Caco-2 (cell line): ENCODE measurements around the gene IDE. TPM values are rescaled to one million over a fixed set of nuclear protein-coding genes. Genes with fewer than 3 reads are reported as not detected.
A peak's percentile ranks its signal among the peaks of the same experiment; 100 is the strongest.

Experiments used
- BruUV-seq: library from RNA; stranded (reverse); fragments of 400-500 nt; replicated peaks from 2 replicates; lab custom pipeline; 2021; lab: Mats Ljungman, UMichigan
- CTCF ChIA-PET: fragments of 300-600 bp; sonication (Branson Sonifier 250); formaldehyde crosslinking; loops from one replicate; lab custom pipeline; 2022; ENCODE audit warnings: antibody characterized with exemption; lab: Charles Lee
- POLR2A ChIA-PET: fragments of 300-600 bp; sonication (Branson Sonifier 250); formaldehyde crosslinking; loops from one replicate; lab custom pipeline; 2022; ENCODE audit warnings: antibody characterized with exemption; lab: Charles Lee
- DNase-seq, 2 experiments: peaks; one replicate each; pipeline versions ENCODE4 v3.0.0 to v3.0.0-alpha.2; 2020 to 2022
- H3K27me3 ChIP-seq: replicated peaks from 2 replicates; pipeline ENCODE4 v1.6.0; 2011; ENCODE audit warnings: low read length; ENCODE audit not compliant: control insufficient read depth, insufficient read depth
- H3K36me3 ChIP-seq: 2 replicates; pipeline ENCODE4 v1.5.1; 2011; ENCODE audit warnings: low read length; ENCODE audit not compliant: control insufficient read depth, insufficient read depth
- H3K4me1 ChIP-seq: fragments of 250-450 bp; sonication (Bioruptor Pico); 2 replicates; pipeline ENCODE4 v1.5.1; 2020; ENCODE audit warnings: mild to moderate bottlenecking
- H3K4me3 ChIP-seq: 2 replicates; pipeline ENCODE4 v1.5.1; 2011; ENCODE audit warnings: low read depth, mild to moderate bottlenecking, control low read depth, low read length
- H3K9me3 ChIP-seq: fragments of 250-450 bp; sonication (Bioruptor Pico); 2 replicates; pipeline ENCODE4 v1.5.1; 2020; ENCODE audit warnings: mild to moderate bottlenecking, moderate library complexity
- H3K27ac Mint-ChIP-seq: one replicate; pipeline ENCODE4 v1.8.0; 2022; ENCODE audit warnings: mixed read lengths; ENCODE audit not compliant: unreplicated experiment
- H3K27me3 Mint-ChIP-seq: one replicate; pipeline ENCODE4 v1.8.0; 2022; ENCODE audit warnings: mixed read lengths; ENCODE audit not compliant: insufficient read depth, unreplicated experiment
- H3K36me3 Mint-ChIP-seq: one replicate; pipeline ENCODE4 v1.8.0; 2022; ENCODE audit warnings: mild to moderate bottlenecking, mixed read lengths; ENCODE audit not compliant: insufficient read depth, unreplicated experiment
- H3K4me1 Mint-ChIP-seq: one replicate; pipeline ENCODE4 v1.8.0; 2022; ENCODE audit warnings: low read depth, mixed read lengths; ENCODE audit not compliant: unreplicated experiment
- H3K4me3 Mint-ChIP-seq: one replicate; pipeline ENCODE4 v1.8.0; 2022; ENCODE audit warnings: mild to moderate bottlenecking, moderate library complexity, mixed read lengths; ENCODE audit not compliant: unreplicated experiment
- H3K9me3 Mint-ChIP-seq: one replicate; pipeline ENCODE4 v1.8.0; 2022; ENCODE audit warnings: mixed read lengths; ENCODE audit not compliant: unreplicated experiment
- intact Hi-C: fragments of 100-400 bp; cut with micrococcal nuclease; formaldehyde crosslinking; loops from one replicate; pipeline ENCODE4 v1.10.0; 2022; ENCODE audit not compliant: unreplicated experiment
- total RNA-seq: library from RNA; stranded (reverse); gene quantifications from 2 replicates; pipeline ENCODE4 v1.2.3, GENCODE V29; 2022
- TF ChIP-seq, protein P1 (sequence below), 2 experiments: fragments of 200-600 bp in 1 of 2; IDR thresholded peaks; 1 replicate in 1 of 2; 2 replicates in 1 of 2; pipeline versions ENCODE4 v1.5.1 to v1.8.0; 2011 to 2022; ENCODE audit warnings: antibody characterized with exemption in 1 of 2, control low read depth in 1 of 2, inconsistent platforms in 1 of 2, low read depth in 1 of 2, low read length in 1 of 2, mild to moderate bottlenecking in 1 of 2, moderate library complexity in 1 of 2; ENCODE audit not compliant: insufficient read depth in 1 of 2, severe bottlenecking in 1 of 2, unreplicated experiment in 1 of 2

Gene IDE
- total RNA-seq, 1 experiment from 2014 or later = 85.5 TPM

DNA sequence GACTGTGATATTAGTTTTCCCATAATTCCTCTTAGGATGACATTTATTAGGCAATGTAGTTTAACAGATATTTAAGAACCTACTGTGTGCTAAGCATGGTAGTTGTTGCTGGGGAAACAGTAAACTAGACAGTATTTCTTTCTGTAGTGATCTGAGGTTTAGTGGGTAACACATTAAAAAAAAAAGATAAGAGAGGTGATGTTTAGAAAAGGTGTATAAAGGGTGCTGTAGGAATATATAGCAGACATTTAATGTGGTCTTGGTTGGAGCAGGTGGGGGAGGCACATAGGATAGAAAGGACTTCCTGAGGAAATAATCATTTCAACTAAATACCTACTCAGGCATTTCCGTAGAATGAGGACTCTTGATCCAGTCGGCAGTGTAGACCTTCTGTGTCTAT is 30.9 kb upstream of the IDE start:
- intact Hi-C loops = no loop called here
- Histone ChIP-seq H3K27me3 (no peaks in the 10 kb centered on the region), H3K36me3 (no peaks in the 10 kb centered on the region), H3K4me3 (no peak overlapping the region), H3K9me3 (no peaks in the 10 kb centered on the region), H3K4me1 (no peaks in the 10 kb centered on the region)
- ChIA-PET CTCF (no interaction called here), POLR2A (no interaction called here)
- BruUV-seq = no TSS peak
- Mint-ChIP-seq H3K4me1 (peaks cover 9% of the 10 kb centered on the region), H3K36me3 (peaks cover 43% of the 10 kb centered on the region), H3K27me3 (no peaks in the 10 kb centered on the region), H3K4me3 (no peak overlapping the region), H3K27ac (peak overlapping the region; percentile 36), H3K9me3 (no peaks in the 10 kb centered on the region)
- TF ChIP-seq, protein P1, sequence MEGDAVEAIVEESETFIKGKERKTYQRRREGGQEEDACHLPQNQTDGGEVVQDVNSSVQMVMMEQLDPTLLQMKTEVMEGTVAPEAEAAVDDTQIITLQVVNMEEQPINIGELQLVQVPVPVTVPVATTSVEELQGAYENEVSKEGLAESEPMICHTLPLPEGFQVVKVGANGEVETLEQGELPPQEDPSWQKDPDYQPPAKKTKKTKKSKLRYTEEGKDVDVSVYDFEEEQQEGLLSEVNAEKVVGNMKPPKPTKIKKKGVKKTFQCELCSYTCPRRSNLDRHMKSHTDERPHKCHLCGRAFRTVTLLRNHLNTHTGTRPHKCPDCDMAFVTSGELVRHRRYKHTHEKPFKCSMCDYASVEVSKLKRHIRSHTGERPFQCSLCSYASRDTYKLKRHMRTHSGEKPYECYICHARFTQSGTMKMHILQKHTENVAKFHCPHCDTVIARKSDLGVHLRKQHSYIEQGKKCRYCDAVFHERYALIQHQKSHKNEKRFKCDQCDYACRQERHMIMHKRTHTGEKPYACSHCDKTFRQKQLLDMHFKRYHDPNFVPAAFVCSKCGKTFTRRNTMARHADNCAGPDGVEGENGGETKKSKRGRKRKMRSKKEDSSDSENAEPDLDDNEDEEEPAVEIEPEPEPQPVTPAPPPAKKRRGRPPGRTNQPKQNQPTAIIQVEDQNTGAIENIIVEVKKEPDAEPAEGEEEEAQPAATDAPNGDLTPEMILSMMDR (IDR thresholded peaks at IDR 0.05; ENCODE audit: insufficient read depth in 1 of 2, low read depth in 1 of 2, low read length in 1 of 2, severe bottlenecking in 1 of 2, unreplicated experiment in 1 of 2) = no peak
- DNase-seq = no peak

DNA sequence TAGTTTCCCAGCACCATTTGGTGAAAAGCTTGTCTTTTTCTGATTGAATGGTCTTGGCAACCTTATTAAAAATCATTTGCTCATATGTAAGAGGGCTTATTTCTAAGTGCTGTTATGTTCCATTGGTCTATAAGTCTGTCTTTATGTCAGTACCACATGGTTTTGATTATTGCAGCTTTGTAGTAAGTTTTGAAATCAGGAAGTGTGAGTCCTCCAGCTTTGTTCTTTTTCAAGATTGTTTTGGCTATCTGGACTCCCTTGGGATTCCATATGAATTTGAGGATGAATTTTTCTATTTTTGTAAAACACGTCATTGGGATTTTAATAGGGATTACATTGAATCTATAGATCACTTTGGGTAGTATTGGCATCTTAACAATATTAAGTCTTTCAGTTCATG is 24.4 kb upstream of the IDE start:
- Histone ChIP-seq H3K27me3 (no peaks in the 10 kb centered on the region), H3K9me3 (no peaks in the 10 kb centered on the region), H3K4me1 (no peaks in the 10 kb centered on the region; the same call in 1 of the 2 replicates), H3K4me3 (no peak overlapping the region), H3K36me3 (no peaks in the 10 kb centered on the region)
- BruUV-seq = no TSS peak
- no peak for DNase-seq
- CTCF ChIA-PET = interaction anchor here (0.6 kb wide), 1 partner anchor 270 kb away, joined by 4 read pairs; no protein-coding TSS in a partner anchor
- TF ChIP-seq, protein P1 (IDR thresholded peaks at IDR 0.05; ENCODE audit: insufficient read depth in 1 of 2, low read depth in 1 of 2, low read length in 1 of 2, severe bottlenecking in 1 of 2, unreplicated experiment in 1 of 2) = no peak
- no peaks in the 10 kb centered on the region for H3K9me3 Mint-ChIP-seq
- H3K27ac Mint-ChIP-seq = no peak overlapping the region
- no peaks in the 10 kb centered on the region for H3K27me3 Mint-ChIP-seq
- POLR2A ChIA-PET = no interaction called here
- no peak overlapping the region for H3K4me3 Mint-ChIP-seq
- H3K4me1 Mint-ChIP-seq = peaks cover 12% of the 10 kb centered on the region
- intact Hi-C loops = loop anchor here (10.0 kb wide), 2 partner anchors 246 to 286 kb away; partner anchors contain the start of gene EXOC6
- H3K36me3 Mint-ChIP-seq = peaks cover 16% of the 10 kb centered on the region

DNA sequence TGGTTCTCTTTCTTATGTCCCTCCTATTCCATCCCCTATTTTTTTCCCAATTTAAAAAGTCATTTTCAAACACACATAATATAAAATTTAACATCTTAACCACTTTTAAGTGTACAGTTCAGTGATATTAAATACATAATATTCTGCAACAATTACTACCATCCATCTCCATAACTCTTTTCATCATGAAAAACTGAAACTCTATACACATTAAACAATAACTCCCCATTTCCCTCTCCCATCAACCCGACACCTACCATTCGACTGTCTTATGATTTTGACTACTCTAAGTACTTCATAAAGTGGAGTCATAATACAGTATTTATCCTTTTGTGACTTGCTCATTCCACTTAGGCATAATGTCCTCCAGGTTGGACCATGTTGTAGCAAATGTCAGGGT is 21.6 kb upstream of the IDE start:
- peaks cover under 1% of the 10 kb centered on the region; the same call in 1 of the 2 replicates for H3K4me1 ChIP-seq
- no peaks in the 10 kb centered on the region for H3K36me3 ChIP-seq
- intact Hi-C loops = loop anchor here (10.0 kb wide), 2 partner anchors 249 to 289 kb away; partner anchors contain the start of gene EXOC6
- POLR2A ChIA-PET = no interaction called here
- H3K27me3 Mint-ChIP-seq = no peaks in the 10 kb centered on the region
- no peak for DNase-seq
- peaks cover 31% of the 10 kb centered on the region for H3K36me3 Mint-ChIP-seq
- no peak overlapping the region for H3K4me3 ChIP-seq
- CTCF ChIA-PET = no interaction called here
- no peak overlapping the region for H3K27ac Mint-ChIP-seq
- H3K9me3 Mint-ChIP-seq = no peaks in the 10 kb centered on the region
- H3K9me3 ChIP-seq = no peaks in the 10 kb centered on the region
- H3K27me3 ChIP-seq = no peaks in the 10 kb centered on the region
- peaks cover 21% of the 10 kb centered on the region for H3K4me1 Mint-ChIP-seq
- TF ChIP-seq, protein P1 (IDR thresholded peaks at IDR 0.05; ENCODE audit: insufficient read depth in 1 of 2, low read depth in 1 of 2, low read length in 1 of 2, severe bottlenecking in 1 of 2, unreplicated experiment in 1 of 2) = no peak
- BruUV-seq = no TSS peak
- peak overlapping the region; percentile 100 for H3K4me3 Mint-ChIP-seq
